ENCODE data around the gene ETS2. TPM values are rescaled to one million over a fixed set of nuclear protein-coding genes. Genes with fewer than 3 reads are reported as not detected.

The ETS2 gene
- 100 to 1,000 TPM in 2 of 4 donors, 10 to 100 TPM in 2; 51.6 to 201 (median 99.1) TPM for total RNA-seq

- ATAC-seq (ENCODE audit: low FRiP score) (peak; percentile 85), DNase-seq (ENCODE audit: low spot score) (peak; percentile 57)
- TF ChIP-seq, protein P1, sequence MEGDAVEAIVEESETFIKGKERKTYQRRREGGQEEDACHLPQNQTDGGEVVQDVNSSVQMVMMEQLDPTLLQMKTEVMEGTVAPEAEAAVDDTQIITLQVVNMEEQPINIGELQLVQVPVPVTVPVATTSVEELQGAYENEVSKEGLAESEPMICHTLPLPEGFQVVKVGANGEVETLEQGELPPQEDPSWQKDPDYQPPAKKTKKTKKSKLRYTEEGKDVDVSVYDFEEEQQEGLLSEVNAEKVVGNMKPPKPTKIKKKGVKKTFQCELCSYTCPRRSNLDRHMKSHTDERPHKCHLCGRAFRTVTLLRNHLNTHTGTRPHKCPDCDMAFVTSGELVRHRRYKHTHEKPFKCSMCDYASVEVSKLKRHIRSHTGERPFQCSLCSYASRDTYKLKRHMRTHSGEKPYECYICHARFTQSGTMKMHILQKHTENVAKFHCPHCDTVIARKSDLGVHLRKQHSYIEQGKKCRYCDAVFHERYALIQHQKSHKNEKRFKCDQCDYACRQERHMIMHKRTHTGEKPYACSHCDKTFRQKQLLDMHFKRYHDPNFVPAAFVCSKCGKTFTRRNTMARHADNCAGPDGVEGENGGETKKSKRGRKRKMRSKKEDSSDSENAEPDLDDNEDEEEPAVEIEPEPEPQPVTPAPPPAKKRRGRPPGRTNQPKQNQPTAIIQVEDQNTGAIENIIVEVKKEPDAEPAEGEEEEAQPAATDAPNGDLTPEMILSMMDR (IDR thresholded peaks at IDR 0.05): no peak
Measured at GRCh38 chr21:38805328-38806152, at the start of gene ETS2. Gene ETS2 (plus strand): TSS chr21:38805929. CDS start chr21:38810035, 4,106 bp downstream.

GRCh38 chr21:38756746-38757145 lies 49.0 kb upstream of the ETS2 start:
- ATAC-seq (ENCODE audit: low FRiP score): peak; percentile 80
- TF ChIP-seq, protein P1 (IDR thresholded peaks at IDR 0.05): no peak
- DNase-seq (ENCODE audit: low spot score): no peak

GRCh38 chr21:38758501-38759214 lies 47.1 kb upstream of the ETS2 start:
- DNase-seq (ENCODE audit: low spot score) (no peak), ATAC-seq (ENCODE audit: low FRiP score) (peak; percentile 50)
- TF ChIP-seq, protein P1 (IDR thresholded peaks at IDR 0.05): no peak

DNA sequence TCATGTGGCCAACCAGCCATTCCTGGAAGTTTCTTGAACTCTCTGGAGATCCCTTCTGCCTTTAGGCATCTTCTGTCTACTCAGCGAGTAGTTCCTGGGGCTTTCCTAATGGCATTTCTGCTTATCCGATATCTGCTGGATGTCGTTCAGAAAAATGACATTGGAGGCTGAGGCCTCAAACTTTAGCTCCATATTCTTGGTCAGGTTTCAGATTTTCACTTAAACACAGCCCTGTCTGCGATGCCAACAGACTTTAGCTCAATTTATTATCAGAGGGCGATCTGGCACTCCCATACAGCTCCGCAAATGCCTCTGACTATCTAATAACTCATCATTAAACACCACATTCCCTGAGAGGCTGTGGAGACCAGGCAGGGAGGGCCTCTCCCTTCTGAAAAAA lies 46.3 kb upstream of the ETS2 start:
- TF ChIP-seq, protein P1 (IDR thresholded peaks at IDR 0.05): no peak
- no peak for DNase-seq (ENCODE audit: low spot score)
- no peak for ATAC-seq (ENCODE audit: low FRiP score)

DNA sequence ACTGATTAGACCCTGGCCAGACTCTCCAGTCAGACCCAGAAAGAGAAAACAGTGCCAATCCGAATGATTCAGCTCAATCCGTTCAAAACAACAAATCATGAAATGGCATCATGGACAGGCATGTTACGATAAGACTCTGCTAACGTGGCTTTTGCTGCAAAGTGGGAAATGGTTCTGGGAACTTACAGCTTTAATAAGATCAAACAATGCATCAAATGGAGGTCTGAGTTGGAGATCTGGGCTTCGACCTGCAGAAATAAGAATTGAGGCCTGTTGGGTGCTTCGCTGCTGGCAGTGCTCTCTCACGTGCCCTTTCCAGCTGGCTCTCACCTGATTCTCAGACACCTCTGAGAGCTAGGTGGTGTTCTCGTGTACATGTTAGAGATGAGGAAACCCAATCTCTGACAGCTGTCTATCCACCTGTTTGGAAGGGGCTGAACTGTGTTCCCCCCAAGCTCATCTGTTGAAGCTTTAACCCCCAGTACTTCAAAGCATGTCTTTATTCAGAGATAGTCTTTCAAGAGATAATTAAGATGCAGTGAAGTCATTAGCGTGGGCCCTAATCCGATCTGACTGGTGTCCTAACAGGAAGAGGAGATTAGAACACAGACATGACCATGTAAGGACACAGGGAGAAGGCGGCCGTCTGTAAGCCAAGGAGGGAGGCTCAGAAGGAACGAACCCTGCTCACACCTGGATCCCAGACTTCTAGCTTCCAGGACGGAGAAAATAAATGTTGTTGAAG lies 45.5 kb upstream of the ETS2 start:
- TF ChIP-seq, protein P1 (IDR thresholded peaks at IDR 0.05): no peak
- ATAC-seq (ENCODE audit: low FRiP score) (peak; percentile 49), DNase-seq (ENCODE audit: low spot score) (no peak)

GRCh38 chr21:38760762-38761155 lies 45.0 kb upstream of the ETS2 start:
- TF ChIP-seq, protein P1 (IDR thresholded peaks at IDR 0.05): no peak
- DNase-seq (ENCODE audit: low spot score) (no peak), ATAC-seq (ENCODE audit: low FRiP score) (no peak)
